Measurements from ENCODE around the gene CNFN.
"Not testable (repeated sequence)": the region's sequence is repeated elsewhere in the genome, so short reads cannot be mapped to it uniquely, and the experiment has no call there.

The CNFN gene

DNA sequence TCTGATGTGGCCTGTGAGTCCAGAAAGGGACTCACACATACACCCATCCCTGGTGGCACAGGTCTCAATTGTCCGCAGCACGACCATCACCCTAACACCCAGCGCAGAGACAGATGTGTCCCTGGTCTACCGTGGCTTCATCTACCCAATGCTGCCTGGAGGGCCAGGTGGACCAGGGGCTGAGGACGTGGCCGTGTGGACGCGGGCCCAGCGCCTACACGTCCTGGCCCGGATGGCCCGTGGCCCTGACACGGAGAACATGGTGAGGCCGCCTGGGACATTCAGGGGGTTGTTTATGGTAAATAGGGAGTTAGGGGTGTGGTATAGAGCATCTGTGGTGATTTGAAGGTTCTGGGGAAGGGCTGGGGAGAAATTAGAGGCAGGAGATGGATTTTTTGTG lies 41.9 kb downstream of the CNFN start:
- DNase-seq = no peak

DNA sequence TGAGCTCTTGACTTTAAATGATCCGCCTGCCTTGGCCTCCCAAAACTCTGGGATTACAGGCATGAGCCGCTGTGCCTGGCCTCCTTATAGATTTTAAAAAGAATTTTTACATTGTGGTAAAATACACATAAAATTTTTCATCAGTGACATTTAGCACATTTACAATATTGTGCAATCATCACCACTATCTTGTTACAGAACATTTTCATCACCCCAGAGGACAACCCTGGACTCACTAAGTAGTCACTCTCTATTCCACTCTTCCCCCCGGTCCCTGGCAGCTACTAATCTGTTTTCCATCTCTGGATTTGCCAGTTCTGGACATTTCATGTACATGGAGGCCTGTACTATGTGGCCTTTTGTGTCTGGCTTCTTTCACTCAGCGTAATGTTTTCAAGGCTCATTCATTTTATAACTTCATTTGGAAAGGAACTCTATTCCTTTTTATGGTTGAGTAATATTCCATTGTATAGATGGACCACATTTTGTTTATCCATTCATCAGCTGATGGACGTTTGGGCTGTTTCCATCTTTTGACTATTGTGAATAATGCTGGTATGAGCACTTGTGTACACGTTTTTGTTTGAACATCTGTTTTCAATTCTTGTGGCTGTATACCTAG lies 44.8 kb downstream of the CNFN start:
- no peak for DNase-seq

DNA sequence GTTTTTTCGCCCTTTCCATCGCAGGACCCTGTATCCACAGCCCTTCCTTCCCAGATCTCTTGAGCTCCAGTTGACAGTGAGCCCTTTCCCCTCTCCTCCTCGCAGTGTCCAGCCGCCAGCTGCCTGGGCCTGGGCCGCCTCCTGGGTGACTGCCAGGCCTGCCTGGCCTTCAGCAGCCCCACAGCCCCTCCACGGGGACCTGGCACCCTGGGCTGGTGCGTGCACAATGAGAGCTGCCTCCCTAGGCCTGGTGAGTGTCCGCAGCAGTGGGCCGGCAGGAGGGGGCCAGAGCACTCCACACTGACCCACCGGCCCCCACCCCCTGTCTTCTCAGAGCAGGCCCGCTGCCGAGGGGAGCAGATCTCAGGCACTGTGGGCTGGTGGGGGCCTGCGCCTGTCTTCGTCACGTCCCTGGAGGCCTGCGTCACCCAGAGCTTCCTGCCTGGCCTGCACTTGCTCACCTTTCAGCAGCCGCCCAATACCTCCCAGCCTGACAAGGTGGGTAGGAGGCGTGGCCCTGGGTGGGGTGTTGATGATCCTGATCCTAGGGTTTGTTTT lies 45.7 kb downstream of the CNFN start:
- no peak for DNase-seq

DNA sequence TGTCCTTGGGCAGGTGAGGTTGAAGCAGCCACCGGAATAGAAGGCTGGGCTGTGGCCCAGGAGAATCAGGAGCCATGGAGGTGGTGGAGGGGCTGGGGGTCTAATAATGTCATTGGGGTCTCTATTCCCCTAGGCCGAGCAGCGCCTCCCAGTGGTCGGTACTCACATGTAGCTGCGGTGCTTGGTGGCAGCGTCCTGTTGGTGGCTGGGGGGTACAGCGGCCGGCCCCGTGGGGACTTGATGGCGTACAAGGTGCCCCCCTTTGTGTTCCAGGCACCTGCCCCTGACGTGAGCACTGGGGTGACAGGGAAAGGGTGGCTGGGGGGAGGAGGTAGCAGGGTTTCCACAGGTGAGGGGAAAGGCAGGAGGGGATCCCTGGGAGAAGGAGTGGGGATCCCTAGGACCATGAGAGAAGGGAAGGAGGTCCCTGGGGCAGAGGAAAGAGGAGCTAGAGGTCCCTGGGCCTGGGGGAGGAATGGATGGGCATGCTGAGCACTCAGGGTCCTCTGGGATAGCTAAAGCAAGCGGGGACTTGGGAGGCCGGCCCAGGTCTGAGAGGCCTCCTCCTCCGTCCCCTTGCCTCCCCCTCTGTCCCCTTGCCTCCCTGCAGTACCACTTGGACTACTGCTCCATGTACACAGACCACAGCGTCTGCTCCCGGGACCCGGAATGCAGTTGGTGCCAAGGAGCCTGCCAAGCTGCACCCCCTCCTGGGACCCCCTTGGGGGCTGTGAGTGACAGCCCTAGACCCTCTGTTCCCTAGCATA lies 46.6 kb downstream of the CNFN start:
- DNase-seq = no peak

DNA sequence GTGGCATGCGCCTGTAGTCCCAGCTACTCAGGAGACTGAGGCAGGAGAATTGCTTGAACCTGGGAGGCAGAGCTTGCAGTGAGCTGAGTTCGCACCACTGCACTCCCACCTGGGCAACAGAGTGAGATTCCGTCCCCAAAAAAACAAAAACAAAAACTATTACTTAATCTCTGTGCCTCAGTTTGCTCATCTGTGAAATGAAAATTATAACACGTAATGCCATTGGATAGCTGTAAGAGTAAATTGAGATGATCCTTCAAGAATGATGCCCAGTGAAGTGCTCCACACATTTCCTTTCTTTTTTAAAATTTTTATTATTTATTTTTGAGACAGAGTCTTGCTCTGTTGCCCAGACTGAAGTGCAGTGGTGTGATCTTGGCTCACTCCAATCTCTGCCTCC lies 50.2 kb downstream of the CNFN start:
- not testable (repeated sequence) for DNase-seq

DNA sequence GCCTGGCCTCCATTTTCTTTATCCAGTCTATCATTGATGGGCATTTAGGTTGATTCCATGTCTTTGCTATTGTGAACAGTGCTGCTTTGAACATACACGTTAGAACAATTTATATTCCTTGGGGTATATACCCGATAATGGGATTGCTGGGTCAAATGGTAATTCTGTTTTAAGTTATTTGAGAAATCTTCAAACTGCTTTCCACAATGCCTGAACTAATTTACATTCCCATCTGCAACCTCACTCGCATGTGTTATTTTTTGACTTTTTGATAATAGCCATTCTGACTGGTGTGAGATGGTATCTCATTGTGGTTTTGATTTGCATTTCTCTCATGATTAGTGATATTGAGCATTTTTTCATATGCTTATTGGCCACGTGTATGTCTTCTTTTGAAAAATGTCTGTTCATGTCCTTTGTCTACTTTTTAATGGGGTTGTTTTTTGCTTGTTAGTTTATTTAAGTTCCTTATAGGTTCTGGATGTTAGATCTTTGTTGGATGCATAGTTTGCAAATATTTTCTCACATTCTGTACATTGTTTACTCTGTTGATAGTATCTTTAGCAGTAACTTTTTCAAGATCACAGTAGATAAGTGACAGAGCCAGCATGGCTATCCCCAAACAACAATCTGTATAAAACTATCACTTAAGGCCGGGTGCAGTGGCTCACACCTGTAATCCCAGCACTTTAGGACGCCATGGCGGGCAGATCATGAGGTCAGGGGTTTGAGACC lies 50.8 kb downstream of the CNFN start:
- not testable (repeated sequence) for DNase-seq
